Transverse colon (tissue), 4 donors: Measurements from ENCODE around the gene PREX1. TPM values are rescaled to one million over a fixed set of nuclear protein-coding genes. Genes with fewer than 3 reads are reported as not detected.

Experiments
- DNase-seq: peaks from one replicate; pipeline ENCODE4 v3.0.0-alpha.2; 2019
- H3K27ac ChIP-seq, 4 donors: fragments of 200-600 bp; sonication (generic); 2 replicates each; pipeline ENCODE4 v1.5.1; 2016 to 2018; ENCODE audit warnings: inconsistent platforms in 4 of 4
- H3K27me3 ChIP-seq: fragments of 200-600 bp; sonication (generic); 2 replicates; pipeline ENCODE4 v1.5.1; 2017; ENCODE audit warnings: inconsistent platforms
- H3K36me3 ChIP-seq, 4 donors: fragments of 200-600 bp; sonication (generic); 2 replicates each; pipeline ENCODE4 v1.5.1; 2017 to 2019; ENCODE audit warnings: inconsistent platforms in 4 of 4
- H3K4me1 ChIP-seq, 4 donors: fragments of 200-600 bp; sonication (generic); 2 replicates each; pipeline ENCODE4 v1.5.1; 2017 to 2020; ENCODE audit warnings: inconsistent platforms in 4 of 4
- H3K4me3 ChIP-seq, 4 donors: fragments of 200-600 bp; sonication (generic); 1 replicate in 1 of 4; 2 replicates in 3 of 4; pipeline versions ENCODE4 v1.5.1 to v1.6.1; 2017 to 2019; ENCODE audit warnings: inconsistent platforms in 4 of 4
- H3K9me3 ChIP-seq, 2 donors: fragments of 200-600 bp; sonication (generic); 2 replicates each; pipeline ENCODE4 v1.5.1; 2017 to 2019; ENCODE audit warnings: inconsistent platforms in 2 of 2
- EP300 ChIP-seq: sonication (generic); formaldehyde crosslinking; IDR thresholded peaks from one replicate; pipeline ENCODE4 v1.6.1; 2017; ENCODE audit warnings: antibody characterized with exemption, low read depth
- POLR2A ChIP-seq: fragments of 450-650 bp; IDR thresholded peaks from one replicate; pipeline ENCODE4 v1.6.1; 2016; ENCODE audit warnings: antibody characterized with exemption, mild to moderate bottlenecking, moderate library complexity
- POLR2AphosphoS5 ChIP-seq, 3 donors: sonication (generic); formaldehyde crosslinking; IDR thresholded peaks; one replicate each; pipeline ENCODE4 v1.6.1; 2016; ENCODE audit warnings: antibody characterized with exemption in 3 of 3
- WGBS, 2 donors: methylation state at CpG; one replicate each; pipeline ENCODE4 v1.1.5; 2018; ENCODE audit warnings: low coverage in 1 of 2; 5-methylcytosine and 5-hydroxymethylcytosine counted together
- in situ Hi-C, 4 donors: fragments of 200-750 bp; cut with MboI; loops; one replicate each; pipeline versions ENCODE4 v1.15.0 to v1.15.1; 2017; ENCODE audit warnings: low sequenced_read_pairs in 3 of 4, low pct_ligation_motif_present in 1 of 4, low pct_unique_long_range_greater_than_20kb in 1 of 4
- intact Hi-C: fragments of 100-400 bp; cut with DNase I; formaldehyde crosslinking; loops from one replicate; pipeline ENCODE4 v1.15.1; 2023; ENCODE audit warnings: low total_unique reads
- total RNA-seq, 4 donors: library from RNA; depleted of rRNA; stranded (reverse); fragments of >200 nt; gene quantifications; one replicate each; pipeline ENCODE4 v1.1.0, GENCODE V29; 2016
- TF ChIP-seq, protein P1 (sequence below), 5 experiments: fragments of 200-600 bp in 3 of 5; fragments of 450-650 bp in 2 of 5; sonication (generic) in 3 of 5; IDR thresholded peaks; 1 replicate in 2 of 5; 2 replicates in 3 of 5; pipeline ENCODE4 v1.5.1; 2016 to 2017; ENCODE audit warnings: antibody characterized with exemption in 5 of 5, inconsistent platforms in 3 of 5, mild to moderate bottlenecking in 2 of 5, moderate library complexity in 1 of 5

Gene PREX1
- total RNA-seq, 4 donors from 2014 or later: 10.9 to 29.9 (median 16.6) TPM

DNA sequence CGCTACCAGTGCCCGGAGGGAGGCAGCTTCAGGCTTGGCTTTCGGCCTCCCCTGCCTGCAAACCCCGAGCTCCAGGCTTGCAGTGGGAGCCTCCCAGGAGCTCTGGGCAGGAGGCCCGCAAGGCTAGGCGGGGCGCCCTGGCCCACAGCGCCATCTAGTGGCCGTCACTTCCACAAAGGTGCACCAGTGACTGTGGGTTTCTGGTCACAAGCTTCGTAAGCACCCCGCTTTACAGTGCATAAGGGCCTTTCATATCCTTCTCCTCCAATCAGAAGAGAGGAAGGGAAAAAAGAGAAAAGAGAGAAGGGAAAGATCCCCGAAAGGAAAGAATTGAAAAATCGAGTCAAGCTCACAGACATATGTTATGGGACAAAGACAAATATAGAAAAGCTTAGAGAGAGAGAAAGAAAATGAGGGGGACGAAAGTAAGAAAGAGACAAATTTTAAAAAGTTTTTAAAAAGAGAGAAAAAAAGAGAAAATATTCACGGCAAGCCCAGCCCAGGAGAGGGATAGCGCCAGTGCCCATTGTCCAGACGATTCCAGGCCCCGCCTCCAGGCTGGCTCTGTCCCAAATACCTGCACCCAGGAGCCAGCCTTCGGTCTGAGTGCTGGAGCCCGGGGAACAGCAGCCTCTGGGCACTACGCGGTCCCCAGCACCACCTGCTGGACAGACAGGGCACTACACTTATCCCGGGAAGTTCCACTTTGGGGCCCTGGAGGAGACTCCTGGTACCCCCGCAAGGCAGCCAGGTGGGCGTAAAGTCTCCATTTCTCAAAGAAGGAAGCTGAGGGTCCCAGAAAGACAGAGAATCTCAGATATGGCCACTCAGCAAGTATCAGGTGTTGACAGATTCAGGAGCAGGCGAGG, 207.1 kb downstream of the PREX1 start:
- in situ Hi-C loops: loop anchor here in 2 of 4 donors (10.0 kb wide), 2 partner anchors 836 to 956 kb away; partner anchors contain the start of gene SULF2 (in 1 of the 2)
- no peaks in the 10 kb centered on the region for H3K36me3 ChIP-seq
- H3K27ac ChIP-seq: peak overlapping the region; percentile 3 to 36 (median 24)
- peak overlapping the region in 2 of 4 donors; percentile 14 to 41 for H3K4me3 ChIP-seq
- H3K4me1 ChIP-seq: peaks cover 12 to 24% (median 22%) of the 10 kb centered on the region in 4 donors
- H3K27me3 ChIP-seq: no peaks in the 10 kb centered on the region
- TF ChIP-seq POLR2A (no peak), POLR2AphosphoS5 (IDR thresholded peaks at IDR 0.05) (peak in 1 of 3 donors; percentile 31), EP300 (no peak)
- TF ChIP-seq, protein P1, sequence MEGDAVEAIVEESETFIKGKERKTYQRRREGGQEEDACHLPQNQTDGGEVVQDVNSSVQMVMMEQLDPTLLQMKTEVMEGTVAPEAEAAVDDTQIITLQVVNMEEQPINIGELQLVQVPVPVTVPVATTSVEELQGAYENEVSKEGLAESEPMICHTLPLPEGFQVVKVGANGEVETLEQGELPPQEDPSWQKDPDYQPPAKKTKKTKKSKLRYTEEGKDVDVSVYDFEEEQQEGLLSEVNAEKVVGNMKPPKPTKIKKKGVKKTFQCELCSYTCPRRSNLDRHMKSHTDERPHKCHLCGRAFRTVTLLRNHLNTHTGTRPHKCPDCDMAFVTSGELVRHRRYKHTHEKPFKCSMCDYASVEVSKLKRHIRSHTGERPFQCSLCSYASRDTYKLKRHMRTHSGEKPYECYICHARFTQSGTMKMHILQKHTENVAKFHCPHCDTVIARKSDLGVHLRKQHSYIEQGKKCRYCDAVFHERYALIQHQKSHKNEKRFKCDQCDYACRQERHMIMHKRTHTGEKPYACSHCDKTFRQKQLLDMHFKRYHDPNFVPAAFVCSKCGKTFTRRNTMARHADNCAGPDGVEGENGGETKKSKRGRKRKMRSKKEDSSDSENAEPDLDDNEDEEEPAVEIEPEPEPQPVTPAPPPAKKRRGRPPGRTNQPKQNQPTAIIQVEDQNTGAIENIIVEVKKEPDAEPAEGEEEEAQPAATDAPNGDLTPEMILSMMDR (IDR thresholded peaks at IDR 0.05): peak; percentile 78 to 93 (median 90)
- 6 to 11% methylated on average over 7 to 26 of the region's 26 CpGs for WGBS, 2 donors
- intact Hi-C loops: loop anchor here (2.0 to 5.0 kb wide), 2 partner anchors 834 to 943 kb away; no protein-coding TSS in a partner anchor
- DNase-seq: peak; percentile 92
- no peaks in the 10 kb centered on the region for H3K9me3 ChIP-seq

DNA sequence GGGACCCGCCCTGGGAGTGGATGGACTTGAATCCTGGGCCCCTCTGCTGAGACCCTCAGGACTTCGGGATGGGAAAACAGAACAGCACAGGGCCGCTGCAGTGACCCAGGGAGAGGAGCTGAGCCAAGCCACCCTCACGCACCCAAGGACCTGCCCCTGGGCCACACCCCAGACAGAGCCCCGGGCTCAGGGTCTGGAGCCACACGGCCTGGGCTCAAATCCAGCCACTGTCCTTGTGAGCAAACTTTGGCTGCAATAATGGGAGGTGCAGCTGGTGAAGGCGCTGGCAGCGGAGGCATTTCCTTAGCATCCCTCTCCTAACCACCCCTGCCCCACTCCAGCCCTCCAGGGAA, 207.7 kb downstream of the PREX1 start:
- Histone ChIP-seq H3K9me3 (no peaks in the 10 kb centered on the region), H3K27ac (no peak overlapping the region), H3K27me3 (no peaks in the 10 kb centered on the region), H3K4me1 (peaks cover 12 to 24% (median 22%) of the 10 kb centered on the region in 4 donors), H3K4me3 (peak overlapping the region in 1 of 4 donors; percentile 41), H3K36me3 (no peaks in the 10 kb centered on the region)
- no peak for DNase-seq
- in situ Hi-C loops: loop anchor here in 2 of 4 donors (10.0 kb wide), 2 partner anchors 835 to 955 kb away; partner anchors contain the start of gene SULF2 (in 1 of the 2)
- TF ChIP-seq POLR2A (no peak), EP300 (no peak), POLR2AphosphoS5 (IDR thresholded peaks at IDR 0.05) (no peak)
- TF ChIP-seq, protein P1 (IDR thresholded peaks at IDR 0.05): no peak
- WGBS, 2 donors: 46% methylated on average over 8 of the region's 8 CpGs; no CpG with 5 or more reads in 1 of the 2 donors
- intact Hi-C loops: loop anchor here (2.0 to 5.0 kb wide), 2 partner anchors 833 to 943 kb away; no protein-coding TSS in a partner anchor

DNA sequence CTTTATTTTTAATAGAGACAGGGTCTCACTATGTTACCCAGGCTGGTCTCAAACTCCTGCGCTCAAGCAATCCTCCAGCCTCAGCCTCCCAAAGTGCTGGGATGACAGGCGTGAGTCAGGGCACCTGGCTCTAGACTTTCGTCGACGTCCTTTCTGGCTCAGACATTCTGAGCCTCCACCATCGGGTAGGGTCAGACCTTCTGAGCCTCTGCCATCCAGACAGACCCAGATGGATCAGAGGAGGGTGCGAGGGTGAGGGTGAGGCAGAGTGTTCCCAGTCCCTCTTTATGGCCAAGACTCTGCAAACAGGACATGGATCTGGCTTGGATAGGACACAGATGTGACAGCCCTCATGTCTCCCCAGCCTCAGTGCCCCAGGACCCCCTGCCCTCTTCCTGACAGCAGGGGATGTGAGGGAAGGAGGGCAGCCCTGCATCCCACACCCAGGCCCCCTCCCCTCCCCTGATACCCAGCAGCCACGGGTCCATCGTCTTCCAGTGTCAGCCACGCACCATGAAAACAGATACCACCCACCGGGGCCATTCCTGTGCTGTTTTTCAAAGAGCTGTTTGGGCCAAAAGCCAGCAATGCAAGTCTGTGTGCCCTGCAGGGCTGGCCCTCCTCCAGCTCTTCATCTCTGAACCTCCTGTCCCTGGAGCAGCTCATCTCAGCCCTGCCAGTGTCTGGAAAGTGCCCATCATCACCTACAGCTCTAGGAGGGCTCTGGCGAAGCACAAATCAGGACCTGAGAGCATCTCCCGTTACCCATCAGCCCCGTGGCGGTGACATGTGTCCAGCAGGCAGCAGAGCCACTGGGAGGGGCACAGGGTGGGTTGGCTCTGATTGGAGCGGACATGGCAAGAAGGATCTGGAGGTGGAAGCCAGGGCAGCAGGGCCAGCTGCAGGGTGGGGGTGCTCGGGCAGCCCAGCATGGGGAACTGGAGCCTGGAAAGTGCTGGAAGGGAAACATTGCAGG, 208.4 kb downstream of the PREX1 start:
- 51% methylated on average over 17 of the region's 17 CpGs; no CpG with 5 or more reads in 1 of the 2 donors for WGBS, 2 donors
- no peak overlapping the region for H3K4me3 ChIP-seq
- peaks cover 12 to 24% (median 22%) of the 10 kb centered on the region in 4 donors for H3K4me1 ChIP-seq
- H3K27me3 ChIP-seq: no peaks in the 10 kb centered on the region
- no peak for TF ChIP-seq POLR2A
- TF ChIP-seq, protein P1 (IDR thresholded peaks at IDR 0.05): no peak
- no peak for TF ChIP-seq EP300
- no peaks in the 10 kb centered on the region for H3K36me3 ChIP-seq
- H3K9me3 ChIP-seq: no peaks in the 10 kb centered on the region
- DNase-seq: no peak
- in situ Hi-C loops: loop anchor here (5.0 to 10.0 kb wide), 4 partner anchors 835 to 955 kb away; partner anchors contain the start of gene SULF2 (in 4 of the 4)
- intact Hi-C loops: loop anchor here (2.0 to 5.0 kb wide), 2 partner anchors 833 to 942 kb away; no protein-coding TSS in a partner anchor
- H3K27ac ChIP-seq: no peak overlapping the region
